IMR-90 (cell line): Measurements from ENCODE around the gene RNFT2. TPM values are rescaled to one million over a fixed set of nuclear protein-coding genes. Genes with fewer than 3 reads are reported as not detected.

Experiments used
- ATAC-seq: fragments of 200-7000 bp; cut with Tn5 transposase; 2 replicates; pipeline ENCODE4 v1.9.1; 2020; ENCODE audit warnings: low read depth, mild to moderate bottlenecking, moderate library complexity
- BruUV-seq: library from RNA; stranded (reverse); fragments of 400-500 nt; replicated peaks from 2 replicates; lab custom pipeline; 2021; lab: Mats Ljungman, UMichigan
- CTCF ChIA-PET: fragments of 300-600 bp; formaldehyde crosslinking; extraction: SDS; loops from one replicate; lab custom pipeline; 2021; ENCODE audit warnings: antibody characterized with exemption; lab: Yijun Ruan, JAX
- POLR2A ChIA-PET: fragments of 300-600 bp; sonication (Branson Sonifier 250); formaldehyde crosslinking; loops from one replicate; lab custom pipeline; 2022; ENCODE audit warnings: antibody characterized with exemption; ENCODE audit not compliant: unreplicated experiment; lab: Charles Lee
- DNase-seq: peaks from one replicate; pipeline ENCODE4 v3.0.0; 2013
- H2AFZ ChIP-seq: replicated peaks from 2 replicates; pipeline ENCODE3; 2013; ENCODE audit warnings: low read length, mild to moderate bottlenecking; ENCODE audit not compliant: poor library complexity
- H2AK5ac ChIP-seq: 2 replicates; pipeline ENCODE4 v1.6.1; 2013; ENCODE audit warnings: low read depth, low read length, inconsistent platforms
- H2AK9ac ChIP-seq: replicated peaks from 2 replicates; pipeline ENCODE3; 2013; ENCODE audit warnings: mild to moderate bottlenecking, low read depth, low read length, moderate library complexity; ENCODE audit not compliant: poor library complexity
- H2BK120ac ChIP-seq: 2 replicates; pipeline ENCODE4 v1.6.1; 2013; ENCODE audit warnings: low read depth, low read length, inconsistent platforms
- H2BK15ac ChIP-seq: 3 replicates; pipeline ENCODE4 v1.6.1; 2013; ENCODE audit warnings: low read depth, low read length, inconsistent platforms
- H2BK20ac ChIP-seq: 2 replicates; pipeline ENCODE4 v1.6.1; 2013; ENCODE audit warnings: low read depth, mild to moderate bottlenecking, inconsistent platforms, low read length, moderate library complexity
- H2BK5ac ChIP-seq: 2 replicates; pipeline ENCODE4 v1.6.1; 2013; ENCODE audit warnings: mild to moderate bottlenecking, low read depth, low read length, inconsistent platforms; ENCODE audit not compliant: poor library complexity, severe bottlenecking
- H3K14ac ChIP-seq: replicated peaks from 2 replicates; pipeline ENCODE4 v1.6.1; 2013; ENCODE audit warnings: low read depth, low read length, inconsistent platforms
- H3K18ac ChIP-seq: 2 replicates; pipeline ENCODE4 v1.6.1; 2013; ENCODE audit warnings: low read depth, low read length, control low read depth
- H3K23ac ChIP-seq: 2 replicates; pipeline ENCODE4 v1.6.1; 2013; ENCODE audit warnings: low read depth, low read length, inconsistent platforms
- H3K27ac ChIP-seq: 2 replicates; pipeline ENCODE4 v1.5.1; 2013; ENCODE audit warnings: mild to moderate bottlenecking, control low read depth, low read length; ENCODE audit not compliant: insufficient read depth
- H3K27me3 ChIP-seq: 2 replicates; pipeline ENCODE4 v1.6.1; 2013; ENCODE audit warnings: low read length; ENCODE audit not compliant: control insufficient read depth, insufficient read depth
- H3K36me3 ChIP-seq: 2 replicates; pipeline ENCODE4 v1.6.1; 2013; ENCODE audit warnings: low read length, mixed read lengths; ENCODE audit not compliant: control insufficient read depth, insufficient read depth
- H3K4ac ChIP-seq: 2 replicates; pipeline ENCODE4 v1.6.1; 2013; ENCODE audit warnings: low read depth, low read length, inconsistent platforms
- H3K4me1 ChIP-seq: 2 replicates; pipeline ENCODE4 v1.6.1; 2013; ENCODE audit warnings: low read length, mixed read lengths; ENCODE audit not compliant: control insufficient read depth, insufficient read depth
- H3K4me2 ChIP-seq: 2 replicates; pipeline ENCODE4 v1.6.1; 2013; ENCODE audit warnings: low read depth, mild to moderate bottlenecking, control low read depth, low read length, moderate library complexity
- H3K4me3 ChIP-seq: 2 replicates; pipeline ENCODE4 v1.5.1; 2013; ENCODE audit warnings: low read depth, mild to moderate bottlenecking, control low read depth, low read length, moderate library complexity; ENCODE audit not compliant: insufficient read depth
- H3K56ac ChIP-seq: 2 replicates; pipeline ENCODE4 v1.6.1; 2013; ENCODE audit warnings: low read length, inconsistent platforms; ENCODE audit not compliant: insufficient read depth; ENCODE audit errors: extremely low read depth
- H3K79me1 ChIP-seq, 2 experiments: 2 replicates each; pipeline ENCODE4 v1.6.1; 2013; ENCODE audit warnings: low read length in 2 of 2, inconsistent platforms in 1 of 2, low read depth in 1 of 2
- H3K9ac ChIP-seq: 2 replicates; pipeline ENCODE4 v1.6.1; 2013; ENCODE audit warnings: low read depth, low read length, control low read depth
- H3K9me1 ChIP-seq: 2 replicates; pipeline ENCODE4 v1.6.1; 2013; ENCODE audit warnings: low read length, inconsistent platforms; ENCODE audit not compliant: insufficient read depth
- H3K9me3 ChIP-seq: 2 replicates; pipeline ENCODE4 v1.6.1; 2013; ENCODE audit warnings: low read length; ENCODE audit not compliant: control insufficient read depth, insufficient read depth
- H4K20me1 ChIP-seq: 2 replicates; pipeline ENCODE4 v1.6.1; 2013; ENCODE audit warnings: low read length, inconsistent platforms; ENCODE audit not compliant: insufficient read depth
- H4K5ac ChIP-seq: 2 replicates; pipeline ENCODE4 v1.6.1; 2013; ENCODE audit warnings: mild to moderate bottlenecking, low read depth, low read length, control low read depth
- H4K8ac ChIP-seq, 2 experiments: 2 replicates each; pipeline ENCODE4 v1.6.1; 2013; ENCODE audit warnings: low read depth in 2 of 2, low read length in 2 of 2, control low read depth in 1 of 2, inconsistent platforms in 1 of 2
- H4K91ac ChIP-seq: 2 replicates; pipeline ENCODE4 v1.6.1; 2013; ENCODE audit warnings: low read depth, low read length, inconsistent platforms; ENCODE audit not compliant: insufficient read depth
- BHLHE40 ChIP-seq: fragments of 150-350 bp; IDR thresholded peaks from 2 replicates; pipeline ENCODE4 v1.6.1; 2016; ENCODE audit warnings: mild to moderate bottlenecking, low read depth, low read length
- CEBPB ChIP-seq: IDR thresholded peaks from 2 replicates; pipeline ENCODE4 v1.6.1; 2012; ENCODE audit warnings: low read depth, low read length, improper control_type of control experiment
- CHD1 ChIP-seq: IDR thresholded peaks from 2 replicates; pipeline ENCODE4 v1.6.1; 2012; ENCODE audit warnings: low read depth, low read length, improper control_type of control experiment
- FOS ChIP-seq: fragments of 150-350 bp; IDR thresholded peaks from 2 replicates; pipeline ENCODE4 v1.6.1; 2016; ENCODE audit warnings: low read depth, low read length
- MAFK ChIP-seq: IDR thresholded peaks from 2 replicates; pipeline ENCODE4 v1.6.1; 2012; ENCODE audit warnings: low read depth, low read length, improper control_type of control experiment
- MAZ ChIP-seq: IDR thresholded peaks from 2 replicates; pipeline ENCODE4 v1.6.1; 2012; ENCODE audit warnings: low read depth, mild to moderate bottlenecking, low read length, improper control_type of control experiment, moderate library complexity, borderline replicate concordance
- MXI1 ChIP-seq: IDR thresholded peaks from 2 replicates; pipeline ENCODE4 v1.6.1; 2012; ENCODE audit warnings: low read depth, mild to moderate bottlenecking, low read length, moderate library complexity, borderline replicate concordance
- NFE2L2 ChIP-seq: fragments of 150-350 bp; IDR thresholded peaks from 2 replicates; pipeline ENCODE4 v1.6.1; 2016; ENCODE audit warnings: low read depth, mild to moderate bottlenecking, low read length
- POLR2A ChIP-seq: IDR thresholded peaks from 2 replicates; pipeline ENCODE4 v1.6.1; 2012; ENCODE audit warnings: mild to moderate bottlenecking, low read depth, low read length
- RAD21 ChIP-seq: IDR thresholded peaks from 2 replicates; pipeline ENCODE4 v1.6.1; 2012; ENCODE audit warnings: low read length, improper control_type of control experiment
- RCOR1 ChIP-seq: IDR thresholded peaks from 2 replicates; pipeline ENCODE4 v1.6.1; 2012; ENCODE audit warnings: mild to moderate bottlenecking, low read length, improper control_type of control experiment; ENCODE audit not compliant: insufficient replicate concordance
- RFX5 ChIP-seq: IDR thresholded peaks from 2 replicates; pipeline ENCODE4 v1.8.0; 2012; ENCODE audit warnings: low read depth, mild to moderate bottlenecking, low read length, moderate library complexity
- SMC3 ChIP-seq: fragments of 150-350 bp; IDR thresholded peaks from 2 replicates; pipeline ENCODE4 v1.6.1; 2016; ENCODE audit warnings: low read depth, mild to moderate bottlenecking, antibody characterized with exemption, low read length, moderate library complexity
- dilution Hi-C: fragments of 300-500 bp; cut with HindIII; formaldehyde crosslinking; loops from one replicate; pipeline ENCODE4 v1.14.3; 2018; ENCODE audit warnings: low sequenced_read_pairs; ENCODE audit not compliant: unreplicated experiment
- in situ Hi-C: fragments of 300-500 bp; cut with MboI; formaldehyde crosslinking; loops from 3 replicates; pipeline ENCODE4 v1.14.3; 2019; ENCODE audit warnings: low sequenced_read_pairs, inconsistent platforms, mixed read lengths
- intact Hi-C: fragments of 100-400 bp; cut with micrococcal nuclease; formaldehyde crosslinking; loops from 2 replicates; pipeline ENCODE4 v1.10.0; 2022
- polyA plus RNA-seq, 3 experiments: library from polyadenylated mRNA; depleted of rRNA; stranded (reverse); fragments of >200 nt; gene quantifications; 2 replicates each; pipeline ENCODE4 v1.2.3, GENCODE V29; 2012; ENCODE audit warnings: low replicate concordance in 1 of 3
- total RNA-seq: library from RNA; depleted of rRNA; stranded (reverse); fragments of >200 nt; gene quantifications from 2 replicates; pipeline ENCODE4 v1.2.3, GENCODE V29; 2012
- TF ChIP-seq, protein P1 (sequence below): conservative IDR thresholded peaks from 2 replicates; pipeline ENCODE4 v1.5.1; 2012; ENCODE audit warnings: mild to moderate bottlenecking, low read depth, low read length, improper control_type of control experiment
- TF ChIP-seq, protein P2 (sequence below): fragments of 150-350 bp; IDR thresholded peaks from 2 replicates; pipeline ENCODE4 v1.6.1; 2016; ENCODE audit warnings: low read depth, mild to moderate bottlenecking, low read length, moderate library complexity, borderline replicate concordance
- TF ChIP-seq, protein P3 (sequence below): fragments of 150-350 bp; IDR thresholded peaks from 2 replicates; pipeline ENCODE4 v1.6.1; 2017; ENCODE audit warnings: mild to moderate bottlenecking, antibody characterized with exemption, low read length, low read depth

RNFT2 gene
- total and polyA plus RNA-seq, 2 of the 4 experiments (the other 2 are of a cell fraction): 1.6 to 2.3 TPM

DNA sequence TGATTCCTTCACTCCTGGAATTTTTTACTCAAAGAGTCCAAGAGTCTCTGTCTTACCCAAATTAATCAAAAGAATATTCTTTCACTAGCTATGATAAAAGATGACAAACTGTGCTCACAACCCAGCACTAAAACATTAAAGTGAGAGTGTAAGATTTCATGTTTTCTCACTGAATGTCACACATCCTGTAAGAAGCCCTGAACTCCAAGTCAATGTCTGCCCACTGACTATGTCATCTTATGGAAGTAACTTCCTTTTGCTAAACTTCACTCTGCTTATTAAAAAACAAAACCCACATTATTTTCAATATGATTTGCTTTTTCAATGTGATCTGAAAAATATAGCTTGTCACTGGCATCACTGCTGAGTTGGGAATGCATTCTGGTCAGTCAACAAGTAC, 15.9 kb upstream of the RNFT2 start:
- Histone ChIP-seq H3K4me2 (no peak overlapping the region), H3K4me3 (no peak overlapping the region), H3K14ac (no peak overlapping the region), H3K27ac (no peak overlapping the region), H2AK9ac (no peak overlapping the region), H2AFZ (no peak overlapping the region), H3K9me1 (peaks cover 15% of the 10 kb centered on the region), H2AK5ac (no peak overlapping the region), H3K18ac (no peak overlapping the region), H2BK15ac (no peak overlapping the region), H3K9ac (no peak overlapping the region), H2BK20ac (no peak overlapping the region), H4K20me1 (peaks cover 20% of the 10 kb centered on the region; the same call in 1 of the 2 replicates), H2BK5ac (no peak overlapping the region), H4K8ac (no peak overlapping the region), H4K91ac (no peak overlapping the region), H3K79me1 (peaks cover 28 to 41% of the 10 kb centered on the region in 2 experiments), H2BK120ac (no peak overlapping the region), H3K27me3 (no peaks in the 10 kb centered on the region), H3K4me1 (peaks cover 7% of the 10 kb centered on the region), H3K56ac (no peak overlapping the region), H4K5ac (no peak overlapping the region), H3K9me3 (no peaks in the 10 kb centered on the region), H3K23ac (no peak overlapping the region), H3K4ac (no peak overlapping the region), H3K36me3 (peaks cover 5% of the 10 kb centered on the region; the same call in 1 of the 2 replicates)
- DNase-seq (no peak), ATAC-seq (no peak)
- TF ChIP-seq FOS: no peak
- no peak for TF ChIP-seq MAFK
- TF ChIP-seq CHD1: no peak
- TF ChIP-seq, protein P1, sequence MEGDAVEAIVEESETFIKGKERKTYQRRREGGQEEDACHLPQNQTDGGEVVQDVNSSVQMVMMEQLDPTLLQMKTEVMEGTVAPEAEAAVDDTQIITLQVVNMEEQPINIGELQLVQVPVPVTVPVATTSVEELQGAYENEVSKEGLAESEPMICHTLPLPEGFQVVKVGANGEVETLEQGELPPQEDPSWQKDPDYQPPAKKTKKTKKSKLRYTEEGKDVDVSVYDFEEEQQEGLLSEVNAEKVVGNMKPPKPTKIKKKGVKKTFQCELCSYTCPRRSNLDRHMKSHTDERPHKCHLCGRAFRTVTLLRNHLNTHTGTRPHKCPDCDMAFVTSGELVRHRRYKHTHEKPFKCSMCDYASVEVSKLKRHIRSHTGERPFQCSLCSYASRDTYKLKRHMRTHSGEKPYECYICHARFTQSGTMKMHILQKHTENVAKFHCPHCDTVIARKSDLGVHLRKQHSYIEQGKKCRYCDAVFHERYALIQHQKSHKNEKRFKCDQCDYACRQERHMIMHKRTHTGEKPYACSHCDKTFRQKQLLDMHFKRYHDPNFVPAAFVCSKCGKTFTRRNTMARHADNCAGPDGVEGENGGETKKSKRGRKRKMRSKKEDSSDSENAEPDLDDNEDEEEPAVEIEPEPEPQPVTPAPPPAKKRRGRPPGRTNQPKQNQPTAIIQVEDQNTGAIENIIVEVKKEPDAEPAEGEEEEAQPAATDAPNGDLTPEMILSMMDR: no peak
- TF ChIP-seq RAD21: no peak
- no peak for TF ChIP-seq POLR2A
- TF ChIP-seq MXI1: no peak
- TF ChIP-seq CEBPB: no peak
- TF ChIP-seq NFE2L2: no peak
- TF ChIP-seq, protein P2, sequence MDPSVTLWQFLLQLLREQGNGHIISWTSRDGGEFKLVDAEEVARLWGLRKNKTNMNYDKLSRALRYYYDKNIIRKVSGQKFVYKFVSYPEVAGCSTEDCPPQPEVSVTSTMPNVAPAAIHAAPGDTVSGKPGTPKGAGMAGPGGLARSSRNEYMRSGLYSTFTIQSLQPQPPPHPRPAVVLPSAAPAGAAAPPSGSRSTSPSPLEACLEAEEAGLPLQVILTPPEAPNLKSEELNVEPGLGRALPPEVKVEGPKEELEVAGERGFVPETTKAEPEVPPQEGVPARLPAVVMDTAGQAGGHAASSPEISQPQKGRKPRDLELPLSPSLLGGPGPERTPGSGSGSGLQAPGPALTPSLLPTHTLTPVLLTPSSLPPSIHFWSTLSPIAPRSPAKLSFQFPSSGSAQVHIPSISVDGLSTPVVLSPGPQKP: no peak
- TF ChIP-seq BHLHE40: no peak
- TF ChIP-seq SMC3: no peak
- TF ChIP-seq MAZ: no peak
- TF ChIP-seq, protein P3, sequence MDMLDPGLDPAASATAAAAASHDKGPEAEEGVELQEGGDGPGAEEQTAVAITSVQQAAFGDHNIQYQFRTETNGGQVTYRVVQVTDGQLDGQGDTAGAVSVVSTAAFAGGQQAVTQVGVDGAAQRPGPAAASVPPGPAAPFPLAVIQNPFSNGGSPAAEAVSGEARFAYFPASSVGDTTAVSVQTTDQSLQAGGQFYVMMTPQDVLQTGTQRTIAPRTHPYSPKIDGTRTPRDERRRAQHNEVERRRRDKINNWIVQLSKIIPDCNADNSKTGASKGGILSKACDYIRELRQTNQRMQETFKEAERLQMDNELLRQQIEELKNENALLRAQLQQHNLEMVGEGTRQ: no peak
- TF ChIP-seq RFX5: no peak
- TF ChIP-seq RCOR1: no peak
- ChIA-PET POLR2A (no interaction called here), CTCF (no interaction called here)
- dilution Hi-C loops (no loop called here), in situ Hi-C loops (no loop called here), intact Hi-C loops (no loop called here)
- no TSS peak for BruUV-seq
